ENCODE measurements around the gene RHEB. TPM values are rescaled to one million over a fixed set of nuclear protein-coding genes. Genes with fewer than 3 reads are reported as not detected.

RHEB gene
- total and polyA plus RNA-seq, 2 of the 4 experiments (the other 2 are of a cell fraction) = 19.7 to 67.2 TPM

GRCh38 chr7:151484971-151485707 lies 34.6 kb downstream of the RHEB start:
- H3K4me2 ChIP-seq (ENCODE audit: low read depth, low read length) = peak overlapping the region; percentile 71; the same call in 1 of the 2 replicates
- H3K23ac ChIP-seq (ENCODE audit: low read depth, low read length) = no peak overlapping the region
- peaks cover 14% of the 10 kb centered on the region; the same call in 1 of the 2 replicates for H4K20me1 ChIP-seq (ENCODE audit: insufficient read depth, low read length)
- dilution Hi-C loops (cut with HindIII; ENCODE audit: low sequenced_read_pairs, unreplicated experiment) = no loop called here
- H2BK120ac ChIP-seq (ENCODE audit: low read depth, low read length) = no peak overlapping the region
- no peak overlapping the region for H3K56ac ChIP-seq (ENCODE audit: extremely low read depth, insufficient read depth, low read length)
- ATAC-seq (ENCODE audit: low read depth) = peak; percentile 79
- no peak overlapping the region for H3K9ac ChIP-seq (ENCODE audit: low read depth, low read length)
- in situ Hi-C loops (cut with MboI; ENCODE audit: low sequenced_read_pairs) = no loop called here
- peak overlapping the region in 1 of 2 experiments; percentile 24; a peak in 1 of 4 replicates for H4K8ac ChIP-seq (ENCODE audit: low read depth in 2 of 2, low read length in 2 of 2)
- 0% methylated on average over 1 of the region's 7 CpGs; no CpG with 5 or more reads in 1 of the 2 experiments for WGBS, 2 experiments (ENCODE audit: extremely low coverage in 2 of 2, insufficient read length in 1 of 2)
- H3K4me1 ChIP-seq (ENCODE audit: control insufficient read depth, insufficient read depth, low read length) = peaks cover 18% of the 10 kb centered on the region
- peak overlapping the region; percentile 76; the same call in 1 of the 2 replicates for H3K18ac ChIP-seq (ENCODE audit: low read depth, low read length)
- H2AK5ac ChIP-seq (ENCODE audit: low read depth, low read length) = no peak overlapping the region
- H3K9me1 ChIP-seq (ENCODE audit: insufficient read depth, low read length) = peaks cover 12% of the 10 kb centered on the region; the same call in 1 of the 2 replicates
- no peak overlapping the region for H3K27ac ChIP-seq (ENCODE audit: insufficient read depth, low read length)
- no peak overlapping the region for H3K4me3 ChIP-seq (ENCODE audit: insufficient read depth, low read depth, low read length)
- H3K79me1 ChIP-seq (ENCODE audit: low read depth in 1 of 2, low read length in 2 of 2) = peaks cover 52 to 83% of the 10 kb centered on the region in 2 experiments
- DNase-seq = peak; percentile 88
- ChIA-PET CTCF (interaction anchor here (0.5 to 0.9 kb wide), 2 partner anchors 12 to 17 kb away, joined by 3 read pairs; no protein-coding TSS in a partner anchor), POLR2A (ENCODE audit: unreplicated experiment) (no interaction called here)
- no peak overlapping the region for H2AK9ac ChIP-seq (replicated peaks; ENCODE audit: low read depth, low read length, poor library complexity)
- peak overlapping the region; percentile 75 for H2BK5ac ChIP-seq (ENCODE audit: low read depth, low read length, poor library complexity, severe bottlenecking)
- H3K36me3 ChIP-seq (ENCODE audit: control insufficient read depth, insufficient read depth, low read length) = peaks cover 30% of the 10 kb centered on the region
- no TSS peak for BruUV-seq (replicated peaks)
- intact Hi-C loops (cut with micrococcal nuclease) = loop anchor here (10.0 kb wide), 1 partner anchor 70 kb away; no protein-coding TSS in a partner anchor
- H3K27me3 ChIP-seq (ENCODE audit: control insufficient read depth, insufficient read depth, low read length) = no peaks in the 10 kb centered on the region
- H2BK20ac ChIP-seq (ENCODE audit: low read depth, low read length) = no peak overlapping the region
- H4K5ac ChIP-seq (ENCODE audit: low read depth, low read length) = no peak overlapping the region
- no peak overlapping the region for H2BK15ac ChIP-seq (ENCODE audit: low read depth, low read length)
- 0 out of 2 replicates have a peak overlapping the region, but pooled peaks have one; percentile 2 for H3K14ac ChIP-seq (replicated peaks; ENCODE audit: low read depth, low read length)
- no peak overlapping the region for H4K91ac ChIP-seq (ENCODE audit: insufficient read depth, low read depth, low read length)
- no peaks in the 10 kb centered on the region for H3K9me3 ChIP-seq (ENCODE audit: control insufficient read depth, insufficient read depth, low read length)
- H2AFZ ChIP-seq (replicated peaks; ENCODE audit: low read length, poor library complexity) = no peak overlapping the region
- H3K4ac ChIP-seq (ENCODE audit: low read depth, low read length) = peak overlapping the region; percentile 9; the same call in 1 of the 2 replicates
- TF ChIP-seq CHD1 (IDR thresholded peaks at IDR 0.05; ENCODE audit: low read depth, low read length) (no peak), RFX5 (IDR thresholded peaks at IDR 0.05; ENCODE audit: low read depth, low read length) (no peak), NFE2L2 (IDR thresholded peaks at IDR 0.05; ENCODE audit: low read depth, low read length) (no peak), RCOR1 (IDR thresholded peaks at IDR 0.05; ENCODE audit: insufficient replicate concordance, low read length) (no peak), MXI1 (IDR thresholded peaks at IDR 0.05; ENCODE audit: borderline replicate concordance, low read depth, low read length) (no peak), FOS (IDR thresholded peaks at IDR 0.05; ENCODE audit: low read depth, low read length) (0 out of 2 replicates have a peak, but pooled peaks have one; percentile 27), ELK1 (IDR thresholded peaks at IDR 0.05; ENCODE audit: borderline replicate concordance, low read depth, low read length) (no peak), MAZ (IDR thresholded peaks at IDR 0.05; ENCODE audit: borderline replicate concordance, low read depth, low read length) (no peak), SMC3 (IDR thresholded peaks at IDR 0.05; ENCODE audit: low read depth, low read length) (no peak), MAFK (IDR thresholded peaks at IDR 0.05; ENCODE audit: low read depth, low read length) (peak; percentile 13; the same call in 1 of the 2 replicates), CTCF (conservative IDR thresholded peaks at IDR 0.05; ENCODE audit: low read depth, low read length) (no peak), RAD21 (IDR thresholded peaks at IDR 0.05; ENCODE audit: low read length) (no peak), BHLHE40 (IDR thresholded peaks at IDR 0.05; ENCODE audit: low read depth, low read length) (no peak)
